NCI-H345 (cell line): ENCODE data around the gene CDK11B.
"Not testable (repeated sequence)": the region's sequence is repeated elsewhere in the genome, so short reads cannot be mapped to it uniquely, and the experiment has no call there.

Experiments used
- DNase-seq: peaks from one replicate; lab custom pipeline; 2025; lab: John Stamatoyannopoulos, UW

CDK11B gene

DNA sequence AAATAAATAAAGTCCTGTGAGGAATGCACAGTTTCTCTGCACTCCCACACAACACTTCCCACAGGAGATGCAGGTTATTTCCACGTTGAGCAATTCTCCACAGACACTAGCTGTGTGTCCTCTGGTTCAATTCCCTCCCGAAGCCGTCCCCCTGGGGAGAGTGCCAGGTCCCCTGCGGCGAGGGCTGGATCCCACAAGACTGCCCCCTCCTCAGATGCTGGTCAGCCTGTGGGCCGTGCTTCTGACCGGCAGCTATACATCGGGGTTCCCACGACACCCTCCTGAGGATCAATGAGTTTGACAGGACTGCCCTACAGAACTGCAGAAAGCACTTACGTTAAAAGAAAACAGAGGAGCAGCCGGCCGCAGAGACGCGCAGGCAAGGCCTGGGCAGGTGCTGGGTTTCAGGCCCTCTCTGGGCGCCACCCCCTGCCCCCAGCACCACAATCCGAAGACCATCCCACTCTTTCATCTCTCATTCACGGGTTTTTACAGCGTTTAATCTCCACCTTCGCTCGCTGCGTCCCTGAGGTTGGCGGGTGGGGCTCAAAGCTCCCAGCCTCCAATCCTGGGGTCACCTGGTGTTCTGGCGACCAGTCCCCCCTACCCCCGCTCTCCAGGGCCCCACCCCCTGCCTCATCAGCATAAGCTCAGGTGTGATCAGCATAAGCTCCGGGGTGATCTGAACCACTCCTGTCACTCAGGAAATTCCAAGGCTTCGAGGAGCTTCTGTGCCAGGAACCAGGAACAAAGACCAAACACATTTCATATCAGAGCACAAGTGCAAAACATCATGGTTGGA is 24.5 kb upstream of the CDK11B start:
- no peak for DNase-seq

DNA sequence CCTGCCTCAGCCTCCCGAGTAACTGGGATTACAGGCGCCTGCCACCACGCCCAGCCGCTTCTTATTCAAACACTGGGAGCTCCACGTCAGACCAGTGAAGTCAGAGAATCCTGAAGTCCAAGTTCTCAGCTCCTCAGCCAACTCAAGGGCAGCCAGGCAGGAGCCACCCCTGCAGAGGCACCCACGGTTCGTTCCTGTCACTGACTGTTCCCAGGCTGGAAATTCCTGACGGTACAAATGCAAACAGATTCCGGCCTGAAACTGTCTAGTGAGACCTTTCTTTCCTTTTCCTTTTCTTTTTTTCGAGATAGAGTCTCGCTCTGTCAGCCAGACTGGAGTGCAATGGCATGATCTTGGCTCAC is 22.1 kb upstream of the CDK11B start:
- no peak for DNase-seq

DNA sequence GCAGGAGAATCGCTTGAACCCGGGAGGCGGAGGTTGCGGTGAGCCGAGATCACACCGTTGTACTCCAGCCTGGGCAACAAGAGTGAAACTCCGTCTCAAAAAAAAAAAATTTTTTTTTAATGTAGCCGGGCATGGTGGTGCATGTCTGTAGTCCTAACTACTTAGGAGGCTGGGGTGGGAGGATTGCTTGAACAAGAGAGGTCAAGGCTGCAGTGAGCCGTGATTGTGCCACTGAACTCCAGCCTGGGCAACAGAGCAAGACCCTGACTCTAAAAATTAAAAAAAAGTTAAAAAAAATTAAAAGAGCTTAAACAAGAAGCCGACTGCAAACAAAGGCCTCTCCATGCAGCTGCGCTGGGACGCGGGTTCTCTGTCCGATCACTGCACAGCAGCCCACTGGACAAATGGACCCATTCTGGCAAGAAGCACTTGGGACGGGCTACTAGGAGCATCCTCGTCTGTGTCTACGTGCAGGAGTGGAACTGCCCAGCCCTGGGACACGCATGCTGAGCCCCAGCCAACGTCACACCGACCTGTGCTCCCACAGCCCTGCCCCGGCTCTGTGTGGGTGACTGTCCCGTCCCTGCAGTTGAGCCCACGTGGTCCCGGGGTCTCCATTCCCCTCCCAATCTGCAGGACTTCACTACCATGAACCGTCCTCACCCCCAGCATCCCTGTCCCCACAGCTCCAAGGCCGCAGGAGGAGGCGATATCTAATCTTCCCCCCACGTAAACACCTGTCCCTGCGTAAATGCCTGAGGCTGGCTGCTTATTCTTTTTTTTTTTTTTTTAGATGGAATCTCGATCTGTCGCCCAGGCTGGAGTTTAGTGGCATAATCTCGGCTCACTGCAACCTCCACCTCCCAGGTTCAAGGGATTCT is 21.5 kb upstream of the CDK11B start:
- no peak for DNase-seq

DNA sequence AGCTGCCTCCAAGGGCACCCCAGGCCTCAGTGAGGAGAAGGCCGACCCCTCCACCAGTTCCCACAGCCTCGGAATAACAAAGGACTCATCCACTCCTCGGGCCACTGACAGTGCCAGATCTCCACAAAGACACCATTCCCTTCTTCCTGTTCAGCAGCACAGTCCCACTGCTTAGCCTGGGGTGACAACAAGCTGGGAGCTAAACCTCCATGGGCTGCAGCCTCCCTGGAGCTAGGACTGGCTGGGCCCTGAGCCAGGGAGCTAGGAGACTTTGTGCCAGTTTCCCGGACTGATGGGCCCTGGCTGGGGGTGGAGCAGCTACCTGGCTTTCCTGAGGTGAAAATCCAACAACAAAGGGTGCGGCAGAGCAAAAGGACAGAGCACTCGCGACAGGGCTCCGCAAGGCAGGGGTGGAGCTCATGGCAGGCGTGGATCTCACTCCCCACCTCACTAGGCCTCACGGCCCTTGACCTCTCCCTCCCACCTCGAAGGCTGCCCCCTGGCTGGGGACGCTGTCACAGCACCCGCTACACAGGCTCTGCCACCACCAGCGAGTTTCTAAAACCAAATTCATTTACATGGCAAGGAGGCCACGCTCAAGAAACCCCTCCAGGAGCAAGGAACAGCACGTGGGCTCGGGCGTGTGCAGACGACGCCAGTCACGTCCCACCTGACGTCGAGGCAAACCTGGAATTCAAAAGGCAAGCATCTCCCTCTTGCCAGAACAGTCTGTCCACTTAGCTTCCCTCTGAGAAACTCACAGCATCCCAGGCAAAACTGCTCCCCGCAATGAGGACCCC is 20.0 kb upstream of the CDK11B start:
- DNase-seq: no peak

DNA sequence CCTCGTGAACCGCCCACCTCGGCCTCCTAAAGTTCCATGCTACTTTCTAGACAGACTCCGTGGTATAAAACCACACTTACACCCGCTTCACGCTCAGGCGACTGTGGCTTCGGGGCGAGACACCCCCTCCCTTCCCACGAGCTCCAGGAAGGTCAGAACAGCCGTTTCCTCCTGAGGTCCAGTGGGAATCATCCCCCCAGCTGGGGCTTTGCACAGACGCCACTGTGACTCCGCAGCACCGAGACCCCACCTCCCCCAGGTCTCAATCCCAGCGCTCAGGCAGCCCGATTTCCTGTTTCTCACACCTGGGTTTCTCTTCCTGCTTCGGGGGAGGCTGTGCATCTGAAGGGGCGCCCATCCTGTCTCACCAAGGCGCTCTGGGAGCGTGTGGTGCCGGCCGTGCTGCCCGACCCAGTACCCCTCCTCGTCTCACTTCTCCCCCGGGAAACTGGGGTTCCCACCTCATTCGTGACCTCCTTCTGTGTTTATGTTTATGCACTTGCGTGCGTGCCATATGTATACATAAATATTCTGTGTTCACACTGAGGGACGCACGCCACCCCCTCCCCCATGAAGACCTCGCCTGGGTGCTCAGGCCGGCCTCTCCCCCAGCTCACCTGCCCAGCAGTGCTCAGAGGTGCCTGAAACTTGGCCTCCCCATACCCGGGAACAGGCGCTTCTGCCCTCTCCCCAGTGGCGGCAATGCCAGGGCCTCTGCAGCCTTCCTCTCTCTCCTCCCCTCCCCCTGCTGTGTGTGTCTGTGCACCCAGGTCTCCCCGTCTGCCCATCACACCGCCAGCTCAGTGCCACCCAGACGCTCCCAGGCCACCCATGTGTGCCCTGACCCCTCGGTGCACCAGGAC is 19.1 kb upstream of the CDK11B start:
- no peak for DNase-seq

DNA sequence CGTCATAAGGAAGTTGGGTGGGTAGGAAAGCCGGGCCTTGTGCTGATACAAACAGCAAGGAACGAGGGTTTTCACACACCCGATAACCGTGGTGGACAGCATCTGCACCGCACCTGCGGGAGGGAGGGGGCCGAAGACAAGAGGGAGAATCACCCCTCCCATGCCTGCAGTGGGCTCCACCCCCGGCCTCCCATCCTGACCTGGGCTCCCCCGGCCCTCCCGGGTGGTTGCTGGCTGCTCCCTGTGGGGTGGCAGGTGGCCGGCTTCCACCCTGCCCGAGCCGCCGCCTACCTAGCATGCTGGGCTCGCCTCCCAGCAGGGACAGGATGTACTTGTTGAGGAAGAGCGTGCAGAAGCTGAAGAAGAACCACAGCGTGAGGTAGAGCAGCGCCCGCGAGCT is 17.3 kb upstream of the CDK11B start:
- not testable (repeated sequence) for DNase-seq

DNA sequence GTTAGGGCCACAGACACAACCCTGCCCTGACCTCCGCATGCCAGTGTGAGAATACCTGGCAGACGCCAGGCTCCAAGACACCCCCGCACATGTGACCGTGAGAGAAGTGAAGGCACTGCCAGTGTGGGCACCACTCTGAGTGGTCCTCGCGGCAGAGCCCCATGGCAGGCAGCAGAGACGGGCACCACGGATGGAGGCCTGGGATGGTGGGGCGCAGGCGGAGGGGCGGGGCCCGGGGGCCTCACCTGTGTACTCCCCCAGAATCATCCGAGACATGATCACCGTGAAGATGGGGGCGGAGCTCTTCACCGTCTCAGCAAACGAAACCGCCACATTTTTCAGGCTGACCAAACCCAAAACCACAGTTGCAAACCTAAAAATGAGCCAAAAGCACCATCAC is 16.4 kb upstream of the CDK11B start:
- DNase-seq: not testable (repeated sequence)

DNA sequence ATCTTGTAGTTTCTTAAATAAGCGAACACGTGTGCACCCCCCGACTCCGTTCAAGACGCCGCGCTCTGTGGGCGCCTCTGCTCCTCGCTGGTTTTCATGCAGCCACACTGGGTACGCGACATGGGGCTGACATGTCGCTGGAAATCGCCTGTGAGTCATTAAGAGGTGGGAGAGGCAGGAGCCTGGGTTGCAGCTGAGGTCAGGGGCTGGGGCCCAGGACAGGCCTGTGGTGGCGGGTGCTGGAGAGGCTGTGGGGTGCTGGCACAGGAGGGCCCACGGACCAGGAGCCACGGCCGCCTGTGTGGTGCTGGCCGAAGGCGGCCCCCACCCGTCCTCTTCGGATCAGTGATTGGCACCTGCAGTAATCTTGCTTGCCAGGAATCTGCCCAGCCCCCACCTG is 16.0 kb upstream of the CDK11B start:
- not testable (repeated sequence) for DNase-seq

DNA sequence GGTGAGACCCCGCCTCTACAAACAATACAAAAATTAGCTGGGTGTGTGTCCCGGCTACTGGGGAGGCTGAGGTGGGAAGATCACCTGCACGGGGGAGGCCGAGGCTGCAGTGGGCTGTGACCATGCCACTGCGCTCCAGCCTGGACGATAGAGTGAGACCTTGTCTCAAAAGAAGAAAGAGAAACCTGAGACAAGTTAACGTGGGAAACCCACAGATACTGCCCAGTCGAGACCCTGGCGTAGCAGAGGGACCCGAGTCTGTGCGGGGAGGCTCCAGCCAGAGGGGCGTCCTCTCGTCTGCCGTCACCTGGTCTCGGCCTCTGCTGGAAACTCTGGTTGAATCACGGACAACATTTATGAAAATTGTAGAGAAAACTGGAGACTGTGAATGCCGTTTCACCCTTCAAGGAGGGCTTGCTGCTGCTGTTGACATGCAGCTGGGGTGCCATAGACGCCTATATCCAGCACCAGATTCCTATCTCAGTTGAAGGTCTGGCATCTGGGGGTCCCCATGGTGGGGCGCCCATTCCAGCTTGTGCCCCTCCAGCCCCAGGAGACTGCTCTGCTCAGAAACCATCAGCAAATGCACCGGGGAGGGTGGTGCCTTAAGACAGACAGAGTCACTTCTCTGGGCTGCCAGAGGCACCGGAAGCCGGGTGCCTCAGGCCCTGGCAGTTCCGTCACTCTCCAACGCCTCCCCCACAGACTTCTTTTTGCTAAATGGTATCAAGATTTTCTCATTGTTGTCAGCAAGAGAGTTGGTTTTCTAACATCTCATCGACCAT is 13.6 kb upstream of the CDK11B start:
- DNase-seq: no peak

DNA sequence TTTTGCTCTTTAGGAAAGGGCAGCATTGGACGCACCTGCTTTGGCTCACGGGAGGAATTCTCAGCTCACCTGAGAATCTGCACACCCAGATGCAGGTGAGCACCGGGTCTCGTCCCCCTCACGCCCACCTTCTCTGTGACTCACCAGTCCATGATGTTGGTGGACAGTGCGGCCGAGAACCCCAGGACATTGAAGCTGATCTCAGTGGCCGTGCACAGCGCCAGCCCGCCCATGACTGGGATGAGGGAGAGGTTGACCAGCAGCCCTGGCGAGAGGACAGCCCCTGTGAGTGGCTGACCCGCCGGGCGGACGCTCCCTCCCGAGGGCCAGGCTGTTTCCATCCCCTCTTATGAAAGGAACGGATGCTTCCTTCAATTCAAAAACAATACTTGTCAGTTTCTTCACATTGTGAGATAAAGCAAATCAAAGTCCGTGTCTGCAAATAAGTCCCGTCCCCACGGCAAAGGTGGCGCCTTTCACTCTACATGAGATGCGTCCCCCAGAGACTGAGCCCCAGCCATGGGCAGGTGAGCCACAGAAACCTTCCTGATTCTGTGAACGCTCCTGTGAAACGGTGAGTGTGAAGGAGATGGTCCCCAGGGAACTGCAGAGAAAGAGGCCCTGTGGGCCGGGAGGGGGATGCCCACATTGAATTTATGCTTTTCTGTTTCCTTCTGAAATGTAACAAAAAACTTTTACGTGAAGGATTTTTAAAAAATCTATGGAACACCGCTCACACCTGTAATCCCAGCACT is 12.7 kb upstream of the CDK11B start:
- no peak for DNase-seq

DNA sequence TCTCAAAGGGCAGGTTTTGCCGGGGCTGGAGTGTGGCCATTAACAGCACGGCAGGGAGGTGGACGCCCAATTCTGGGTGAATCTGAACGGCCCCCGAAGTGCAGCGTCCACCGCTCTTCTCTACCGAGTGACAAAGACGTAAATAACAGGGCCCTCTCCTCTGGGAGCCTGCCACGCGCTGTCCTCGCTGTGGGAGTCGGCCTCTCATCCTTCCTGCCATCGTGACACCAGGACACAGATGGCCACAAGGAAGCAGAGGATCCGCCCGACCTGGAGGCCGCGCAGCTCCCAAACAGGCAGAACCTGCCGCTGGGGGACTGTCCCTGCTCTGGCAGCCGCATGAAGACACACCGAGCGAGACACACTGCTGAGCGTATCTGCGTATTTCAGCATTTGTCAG is 12.1 kb upstream of the CDK11B start:
- DNase-seq: no peak

DNA sequence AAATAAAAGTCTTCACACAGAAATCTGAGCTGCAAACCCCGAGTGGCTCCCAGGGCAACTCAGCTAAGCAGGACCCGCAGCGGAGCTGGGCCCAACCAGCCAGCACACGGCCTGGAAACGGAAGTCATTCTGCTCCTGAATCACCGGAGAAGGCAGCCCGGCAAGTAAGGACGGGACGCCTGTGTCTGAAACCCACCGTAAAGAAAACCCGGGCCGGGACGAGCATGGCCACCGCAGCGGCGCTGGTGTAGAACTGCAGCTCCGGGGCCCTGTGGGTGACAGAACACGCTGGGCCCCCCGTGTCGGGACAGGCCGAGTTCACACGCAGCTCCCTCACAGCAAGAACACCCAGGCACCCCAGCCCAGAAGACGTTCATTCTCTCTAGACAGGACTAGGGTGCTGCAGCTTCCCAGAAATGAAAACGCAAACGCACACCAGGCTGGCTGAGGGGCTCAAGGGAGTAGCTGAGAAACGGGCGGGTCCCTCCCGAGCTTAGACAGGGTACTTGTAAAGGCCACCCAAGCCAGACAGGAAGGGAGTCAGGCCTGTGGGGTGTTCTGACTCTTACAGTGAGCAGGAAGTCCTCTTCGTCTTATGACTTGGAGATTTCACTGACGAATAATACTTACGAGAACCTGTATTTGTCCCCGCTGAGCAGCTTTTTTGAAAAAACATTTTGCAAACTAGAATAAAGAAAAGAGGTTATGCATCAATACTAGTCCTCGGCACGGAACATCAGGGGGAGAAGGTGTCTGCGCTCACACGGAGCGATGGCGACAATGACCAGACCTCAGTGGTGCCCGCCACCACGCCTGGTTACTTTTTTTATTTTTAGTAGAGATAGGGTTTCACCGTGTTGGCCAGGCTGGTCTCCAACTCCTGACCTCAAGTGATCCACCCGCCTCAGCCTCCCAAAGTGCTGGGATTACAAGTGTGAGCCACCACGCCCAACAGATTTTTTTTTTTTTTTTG is 10.9 kb upstream of the CDK11B start:
- DNase-seq: no peak

DNA sequence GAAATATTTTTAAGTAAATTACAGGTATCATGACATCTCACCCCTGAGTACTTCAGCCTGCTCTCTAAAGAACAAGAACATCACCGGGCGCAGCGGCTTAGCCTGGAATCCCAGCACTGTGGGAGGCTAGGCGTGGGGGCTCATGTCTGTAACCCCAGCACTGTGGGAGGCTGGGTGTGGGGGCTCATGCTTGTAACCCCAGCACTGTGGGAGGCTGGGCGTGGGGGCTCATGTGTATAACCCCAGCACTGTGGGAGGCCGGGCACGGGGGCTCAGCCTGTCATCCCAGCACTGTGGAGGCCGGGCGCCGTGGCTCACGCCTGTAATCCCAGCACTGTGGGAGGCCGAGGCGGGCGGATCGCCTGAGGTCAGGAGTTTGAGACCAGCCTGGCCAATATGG is 7.7 kb upstream of the CDK11B start:
- no peak for DNase-seq

DNA sequence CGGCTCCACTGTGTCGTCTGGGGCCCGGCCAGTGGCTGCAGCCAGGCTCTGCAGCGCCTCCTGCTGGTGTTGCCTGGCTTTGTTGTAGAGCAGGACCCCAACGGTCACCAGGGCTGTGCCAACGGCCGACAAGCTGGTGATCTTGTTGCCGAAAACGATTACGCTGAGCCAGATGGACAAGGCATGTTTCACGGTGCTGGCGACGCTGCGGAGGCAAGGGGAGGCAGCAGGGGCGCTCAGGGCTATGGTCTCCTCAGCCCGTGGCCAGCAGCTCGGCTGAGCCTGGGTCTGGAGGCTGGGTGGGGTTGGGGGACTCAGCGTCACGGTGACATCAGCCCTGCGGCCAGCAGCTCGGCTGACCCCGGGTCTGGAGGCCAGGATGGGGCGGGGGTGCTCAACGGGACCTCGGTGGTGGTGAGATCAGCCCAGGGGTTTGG is 7.0 kb upstream of the CDK11B start:
- DNase-seq: no peak

DNA sequence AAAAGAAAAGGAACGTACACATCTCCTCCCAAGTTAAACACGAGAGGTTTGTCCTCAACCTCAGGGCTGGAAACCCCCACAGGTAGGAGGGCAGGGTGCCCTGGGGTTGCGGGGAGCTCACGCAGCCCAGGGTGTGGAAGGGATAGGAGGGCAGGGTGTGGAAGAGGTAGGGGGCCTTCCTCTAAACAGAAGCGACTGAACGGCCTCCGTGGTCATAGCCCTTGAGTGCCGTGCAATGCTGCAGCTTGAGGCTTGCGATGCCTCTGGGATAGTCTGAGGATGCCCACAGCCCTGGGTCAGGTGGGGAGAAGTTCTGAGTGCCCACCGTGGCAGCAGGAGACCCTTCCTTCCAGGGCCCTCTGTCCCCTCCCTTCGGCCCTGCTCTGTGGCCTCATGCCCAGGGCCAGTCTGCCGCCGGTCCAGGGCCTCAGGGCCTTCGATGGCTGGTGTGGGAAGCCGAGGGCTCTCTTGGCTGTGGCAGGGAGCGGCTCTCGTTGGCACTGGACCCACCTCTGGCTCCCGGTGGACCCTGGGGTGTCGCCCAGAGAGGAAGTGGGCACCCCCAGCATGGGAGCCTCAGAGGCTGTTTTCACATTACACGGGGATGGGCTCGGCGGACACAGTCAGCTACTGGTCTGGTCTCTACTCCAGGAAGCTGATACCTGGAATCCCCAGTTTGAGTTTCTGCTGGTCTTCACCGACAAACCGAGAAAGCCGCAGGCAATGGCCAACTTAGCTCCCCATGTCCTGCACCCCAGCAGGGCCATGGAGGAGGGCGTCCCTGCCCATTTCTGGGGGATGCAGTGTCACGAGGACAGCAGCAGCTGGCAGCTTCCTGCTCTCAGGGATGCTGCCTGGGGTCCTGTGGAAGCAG is 6.4 kb upstream of the CDK11B start:
- no peak for DNase-seq

DNA sequence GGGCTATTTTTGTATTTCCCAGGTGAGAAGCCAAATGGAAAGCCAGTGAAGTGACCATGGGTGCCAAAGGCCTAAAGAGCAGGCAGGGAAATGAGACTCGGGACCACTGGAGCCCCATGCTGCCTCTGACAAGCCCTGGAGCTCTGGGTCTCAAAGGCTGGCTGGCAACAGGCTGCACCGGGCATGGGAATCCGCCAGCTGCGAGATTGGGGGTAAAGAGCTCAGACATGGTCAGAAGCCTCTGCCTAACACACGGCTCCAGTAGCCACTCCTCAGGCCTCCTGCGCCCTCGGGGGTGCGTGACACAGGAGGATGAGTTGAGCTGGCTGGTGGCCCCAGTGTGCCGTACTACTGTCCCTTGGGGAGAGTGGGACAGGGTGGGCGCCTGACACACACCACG is 5.5 kb upstream of the CDK11B start:
- DNase-seq: not testable (repeated sequence)

DNA sequence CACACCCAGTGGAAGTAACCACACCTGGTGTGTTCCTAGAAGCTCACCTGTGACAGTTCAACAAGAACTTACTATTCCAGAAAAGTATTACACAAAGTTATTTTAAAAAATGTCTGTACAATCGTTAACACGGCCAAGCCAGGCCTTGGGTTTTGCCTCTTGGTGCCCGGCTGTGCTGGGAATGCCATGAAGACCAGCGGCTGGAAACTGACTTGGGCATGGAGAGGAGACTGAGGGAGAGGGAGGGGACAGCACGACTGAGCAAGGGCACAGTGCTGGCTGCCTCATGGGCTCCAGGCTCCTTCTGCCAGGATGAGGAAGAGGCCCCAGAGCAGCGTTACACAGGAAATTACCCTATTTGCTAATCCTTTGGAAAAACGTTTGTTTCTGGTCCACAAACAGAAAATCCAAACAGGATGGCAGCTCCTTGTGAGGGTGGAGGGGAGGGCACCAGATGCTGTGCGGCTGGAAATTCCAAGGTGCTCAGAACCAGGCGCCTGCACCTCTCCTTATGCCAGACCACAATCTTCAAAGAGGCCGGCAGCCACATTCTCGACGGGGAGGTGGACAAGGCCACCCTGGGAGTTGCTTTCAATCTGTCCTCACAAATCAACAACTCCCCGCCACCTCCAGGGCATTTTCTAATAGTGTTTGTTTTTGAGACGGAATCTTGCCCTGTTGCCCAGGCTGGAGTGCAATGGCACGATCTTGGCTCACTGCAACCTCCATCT is 4.2 kb upstream of the CDK11B start:
- not testable (repeated sequence) for DNase-seq
